ENCODE results near the gene VPS4A. TPM values are rescaled to one million over a fixed set of nuclear protein-coding genes. Genes with fewer than 3 reads are reported as not detected.

VPS4A gene
- total and polyA plus RNA-seq, 2 of the 4 experiments (the other 2 are of a cell fraction) = 23.3 to 25.2 TPM

DNA sequence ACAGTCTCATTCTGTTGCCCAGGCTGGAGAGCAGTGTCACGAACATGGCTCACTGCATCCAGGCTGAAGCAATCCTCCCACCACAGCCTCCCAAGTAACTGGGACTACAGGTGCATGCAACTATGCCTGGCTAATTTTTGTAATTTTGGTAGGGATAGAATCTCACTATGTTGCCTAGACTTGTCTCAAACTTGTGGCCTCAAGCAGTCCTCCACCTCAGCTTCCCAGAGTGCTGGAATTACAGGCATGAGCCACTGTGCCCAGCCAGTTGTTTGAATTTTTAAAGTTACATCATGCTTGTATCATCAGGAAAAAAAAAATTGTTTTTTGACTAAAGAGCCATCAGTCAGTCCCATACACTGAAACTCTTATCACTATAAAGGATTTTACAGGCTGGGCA lies 17.1 kb upstream of the VPS4A start:
- ATAC-seq (ENCODE audit: low read depth) (peak; percentile 74), DNase-seq (peak; percentile 29)
- Histone ChIP-seq H3K4me3 (ENCODE audit: insufficient read depth, low read depth, low read length) (no peak overlapping the region), H3K18ac (ENCODE audit: low read depth, low read length) (no peak overlapping the region; the same call in 1 of the 2 replicates), H3K23ac (ENCODE audit: low read depth, low read length) (no peak overlapping the region), H3K27ac (ENCODE audit: insufficient read depth, low read length) (peak overlapping the region; percentile 32; the same call in 1 of the 2 replicates), H2BK5ac (ENCODE audit: low read depth, low read length, poor library complexity, severe bottlenecking) (peak overlapping the region; percentile 21), H2AK5ac (ENCODE audit: low read depth, low read length) (no peak overlapping the region), H3K56ac (ENCODE audit: extremely low read depth, insufficient read depth, low read length) (no peak overlapping the region), H4K20me1 (ENCODE audit: insufficient read depth, low read length) (no peaks in the 10 kb centered on the region), H4K91ac (ENCODE audit: insufficient read depth, low read depth, low read length) (no peak overlapping the region), H3K14ac (replicated peaks; ENCODE audit: low read depth, low read length) (no peak overlapping the region), H4K8ac (ENCODE audit: low read depth in 2 of 2, low read length in 2 of 2) (no peak overlapping the region), H3K36me3 (ENCODE audit: control insufficient read depth, insufficient read depth, low read length) (peaks cover 10% of the 10 kb centered on the region), H2AFZ (replicated peaks; ENCODE audit: low read length, poor library complexity) (no peak overlapping the region), H2BK15ac (ENCODE audit: low read depth, low read length) (no peak overlapping the region), H3K9me3 (ENCODE audit: control insufficient read depth, insufficient read depth, low read length) (no peaks in the 10 kb centered on the region), H3K79me1 (ENCODE audit: low read depth in 1 of 2, low read length in 2 of 2) (peaks cover 2 to 63% of the 10 kb centered on the region in 2 experiments; a peak in 3 of 4 replicates), H2BK20ac (ENCODE audit: low read depth, low read length) (no peak overlapping the region), H3K9me1 (ENCODE audit: insufficient read depth, low read length) (peaks cover 7% of the 10 kb centered on the region), H2AK9ac (replicated peaks; ENCODE audit: low read depth, low read length, poor library complexity) (no peak overlapping the region), H2BK120ac (ENCODE audit: low read depth, low read length) (no peak overlapping the region), H3K4me2 (ENCODE audit: low read depth, low read length) (no peak overlapping the region), H3K4me1 (ENCODE audit: control insufficient read depth, insufficient read depth, low read length) (peaks cover 4% of the 10 kb centered on the region), H4K5ac (ENCODE audit: low read depth, low read length) (no peak overlapping the region), H3K27me3 (ENCODE audit: control insufficient read depth, insufficient read depth, low read length) (no peaks in the 10 kb centered on the region), H3K9ac (ENCODE audit: low read depth, low read length) (no peak overlapping the region), H3K4ac (ENCODE audit: low read depth, low read length) (no peak overlapping the region)
- in situ Hi-C loops (cut with MboI; ENCODE audit: low sequenced_read_pairs) = no loop called here
- intact Hi-C loops (cut with micrococcal nuclease) = no loop called here
- no CpG with 5 or more reads among the region's 1 CpG for WGBS, 2 experiments (ENCODE audit: extremely low coverage in 2 of 2, insufficient read length in 1 of 2)
- BruUV-seq (replicated peaks) = no TSS peak
- TF ChIP-seq, protein P1, sequence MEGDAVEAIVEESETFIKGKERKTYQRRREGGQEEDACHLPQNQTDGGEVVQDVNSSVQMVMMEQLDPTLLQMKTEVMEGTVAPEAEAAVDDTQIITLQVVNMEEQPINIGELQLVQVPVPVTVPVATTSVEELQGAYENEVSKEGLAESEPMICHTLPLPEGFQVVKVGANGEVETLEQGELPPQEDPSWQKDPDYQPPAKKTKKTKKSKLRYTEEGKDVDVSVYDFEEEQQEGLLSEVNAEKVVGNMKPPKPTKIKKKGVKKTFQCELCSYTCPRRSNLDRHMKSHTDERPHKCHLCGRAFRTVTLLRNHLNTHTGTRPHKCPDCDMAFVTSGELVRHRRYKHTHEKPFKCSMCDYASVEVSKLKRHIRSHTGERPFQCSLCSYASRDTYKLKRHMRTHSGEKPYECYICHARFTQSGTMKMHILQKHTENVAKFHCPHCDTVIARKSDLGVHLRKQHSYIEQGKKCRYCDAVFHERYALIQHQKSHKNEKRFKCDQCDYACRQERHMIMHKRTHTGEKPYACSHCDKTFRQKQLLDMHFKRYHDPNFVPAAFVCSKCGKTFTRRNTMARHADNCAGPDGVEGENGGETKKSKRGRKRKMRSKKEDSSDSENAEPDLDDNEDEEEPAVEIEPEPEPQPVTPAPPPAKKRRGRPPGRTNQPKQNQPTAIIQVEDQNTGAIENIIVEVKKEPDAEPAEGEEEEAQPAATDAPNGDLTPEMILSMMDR (conservative IDR thresholded peaks at IDR 0.05; ENCODE audit: low read depth, low read length) = no peak
- TF ChIP-seq RCOR1 (IDR thresholded peaks at IDR 0.05; ENCODE audit: insufficient replicate concordance, low read length) (no peak), MAFK (IDR thresholded peaks at IDR 0.05; ENCODE audit: low read depth, low read length) (no peak), RFX5 (IDR thresholded peaks at IDR 0.05; ENCODE audit: low read depth, low read length) (no peak), MXI1 (IDR thresholded peaks at IDR 0.05; ENCODE audit: borderline replicate concordance, low read depth, low read length) (no peak), RAD21 (IDR thresholded peaks at IDR 0.05; ENCODE audit: low read length) (no peak), CHD1 (IDR thresholded peaks at IDR 0.05; ENCODE audit: low read depth, low read length) (no peak), CEBPB (IDR thresholded peaks at IDR 0.05; ENCODE audit: low read depth, low read length) (no peak), FOS (IDR thresholded peaks at IDR 0.05; ENCODE audit: low read depth, low read length) (no peak), MAZ (IDR thresholded peaks at IDR 0.05; ENCODE audit: borderline replicate concordance, low read depth, low read length) (no peak), POLR2A (IDR thresholded peaks at IDR 0.05; ENCODE audit: low read depth, low read length) (no peak), SMC3 (IDR thresholded peaks at IDR 0.05; ENCODE audit: low read depth, low read length) (no peak), BHLHE40 (IDR thresholded peaks at IDR 0.05; ENCODE audit: low read depth, low read length) (no peak), NFE2L2 (IDR thresholded peaks at IDR 0.05; ENCODE audit: low read depth, low read length) (no peak)
- TF ChIP-seq, protein P2, sequence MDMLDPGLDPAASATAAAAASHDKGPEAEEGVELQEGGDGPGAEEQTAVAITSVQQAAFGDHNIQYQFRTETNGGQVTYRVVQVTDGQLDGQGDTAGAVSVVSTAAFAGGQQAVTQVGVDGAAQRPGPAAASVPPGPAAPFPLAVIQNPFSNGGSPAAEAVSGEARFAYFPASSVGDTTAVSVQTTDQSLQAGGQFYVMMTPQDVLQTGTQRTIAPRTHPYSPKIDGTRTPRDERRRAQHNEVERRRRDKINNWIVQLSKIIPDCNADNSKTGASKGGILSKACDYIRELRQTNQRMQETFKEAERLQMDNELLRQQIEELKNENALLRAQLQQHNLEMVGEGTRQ (IDR thresholded peaks at IDR 0.05; ENCODE audit: low read depth, low read length) = no peak
- TF ChIP-seq, protein P3, sequence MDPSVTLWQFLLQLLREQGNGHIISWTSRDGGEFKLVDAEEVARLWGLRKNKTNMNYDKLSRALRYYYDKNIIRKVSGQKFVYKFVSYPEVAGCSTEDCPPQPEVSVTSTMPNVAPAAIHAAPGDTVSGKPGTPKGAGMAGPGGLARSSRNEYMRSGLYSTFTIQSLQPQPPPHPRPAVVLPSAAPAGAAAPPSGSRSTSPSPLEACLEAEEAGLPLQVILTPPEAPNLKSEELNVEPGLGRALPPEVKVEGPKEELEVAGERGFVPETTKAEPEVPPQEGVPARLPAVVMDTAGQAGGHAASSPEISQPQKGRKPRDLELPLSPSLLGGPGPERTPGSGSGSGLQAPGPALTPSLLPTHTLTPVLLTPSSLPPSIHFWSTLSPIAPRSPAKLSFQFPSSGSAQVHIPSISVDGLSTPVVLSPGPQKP (IDR thresholded peaks at IDR 0.05; ENCODE audit: borderline replicate concordance, low read depth, low read length) = no peak
- POLR2A ChIA-PET (ENCODE audit: unreplicated experiment) = no interaction called here
- dilution Hi-C loops (cut with HindIII; ENCODE audit: low sequenced_read_pairs, unreplicated experiment) = no loop called here
- CTCF ChIA-PET = interaction anchor here (0.6 kb wide), 1 partner anchor 131 kb away, joined by 3 read pairs; no protein-coding TSS in a partner anchor

Measured in IMR-90 (cell line).